GM20000 (cell line): ENCODE data around the gene CELF2.

ENCODE experiments used
- DNase-seq: peaks from one replicate; pipeline ENCODE4 v3.0.0; 2012; ENCODE audit warnings: low spot score
- TF ChIP-seq, protein P1 (sequence below): IDR thresholded peaks from 2 replicates; pipeline ENCODE4 v1.5.1; 2012; ENCODE audit warnings: mild to moderate bottlenecking, control low read depth; ENCODE audit errors: extremely low read depth, missing control alignments

The CELF2 gene

DNA sequence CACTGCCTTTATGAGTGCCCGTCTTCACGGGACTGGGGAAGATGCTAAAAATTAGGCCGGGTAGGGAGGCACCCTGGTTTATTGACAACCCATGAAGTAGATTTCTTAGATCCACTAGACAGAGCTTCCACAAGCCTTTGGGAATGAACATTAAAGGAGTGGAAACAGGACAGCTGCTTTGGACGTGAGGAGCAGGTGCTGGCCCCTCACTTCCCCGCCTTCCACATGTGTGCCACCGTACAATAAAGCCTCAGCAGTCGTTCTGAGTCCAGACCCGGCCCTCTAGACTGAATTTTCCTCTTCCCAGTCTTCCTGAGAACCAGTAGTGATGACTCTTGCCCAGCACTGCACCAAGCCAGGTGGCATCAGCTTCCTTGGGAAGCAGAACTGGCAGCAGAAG is 282.4 kb downstream of the CELF2 start:
- TF ChIP-seq, protein P1, sequence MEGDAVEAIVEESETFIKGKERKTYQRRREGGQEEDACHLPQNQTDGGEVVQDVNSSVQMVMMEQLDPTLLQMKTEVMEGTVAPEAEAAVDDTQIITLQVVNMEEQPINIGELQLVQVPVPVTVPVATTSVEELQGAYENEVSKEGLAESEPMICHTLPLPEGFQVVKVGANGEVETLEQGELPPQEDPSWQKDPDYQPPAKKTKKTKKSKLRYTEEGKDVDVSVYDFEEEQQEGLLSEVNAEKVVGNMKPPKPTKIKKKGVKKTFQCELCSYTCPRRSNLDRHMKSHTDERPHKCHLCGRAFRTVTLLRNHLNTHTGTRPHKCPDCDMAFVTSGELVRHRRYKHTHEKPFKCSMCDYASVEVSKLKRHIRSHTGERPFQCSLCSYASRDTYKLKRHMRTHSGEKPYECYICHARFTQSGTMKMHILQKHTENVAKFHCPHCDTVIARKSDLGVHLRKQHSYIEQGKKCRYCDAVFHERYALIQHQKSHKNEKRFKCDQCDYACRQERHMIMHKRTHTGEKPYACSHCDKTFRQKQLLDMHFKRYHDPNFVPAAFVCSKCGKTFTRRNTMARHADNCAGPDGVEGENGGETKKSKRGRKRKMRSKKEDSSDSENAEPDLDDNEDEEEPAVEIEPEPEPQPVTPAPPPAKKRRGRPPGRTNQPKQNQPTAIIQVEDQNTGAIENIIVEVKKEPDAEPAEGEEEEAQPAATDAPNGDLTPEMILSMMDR = no peak
- DNase-seq = peak; percentile 42

- TF ChIP-seq, protein P1 = no peak
- DNase-seq = no peak
Observed at GRCh38 chr10:11300563-11300962, 282.9 kb downstream of the CELF2 start.

DNA sequence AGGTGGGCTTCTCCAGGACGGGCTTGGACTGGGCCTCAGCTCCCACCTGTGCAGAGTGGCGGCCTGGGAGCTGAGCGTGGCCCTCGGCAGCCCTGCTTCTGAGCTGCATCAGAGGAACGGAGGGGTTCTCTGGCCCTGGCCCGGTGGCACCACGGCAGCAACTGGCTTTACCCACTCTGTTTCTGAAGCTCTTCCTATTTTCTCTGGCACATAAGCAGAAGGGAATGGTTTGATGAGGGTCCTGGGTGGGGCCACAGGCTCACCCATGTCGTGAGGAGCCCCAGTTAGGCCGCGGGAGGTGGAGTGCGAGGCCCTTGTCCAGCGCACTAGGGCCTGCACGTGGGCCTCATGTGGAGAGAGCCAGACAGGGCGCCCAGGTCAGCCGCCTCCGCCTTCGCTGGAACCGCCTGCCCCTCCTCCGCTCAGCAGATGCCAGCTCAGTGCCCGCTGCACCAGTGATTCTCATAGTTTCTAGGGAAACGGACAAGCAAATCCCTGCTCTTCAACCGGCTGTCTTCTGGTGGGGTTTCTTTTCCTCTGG is 284.0 kb downstream of the CELF2 start:
- TF ChIP-seq, protein P1 = no peak
- no peak for DNase-seq

GRCh38 chr10:11302181-11302580 is 284.5 kb downstream of the CELF2 start:
- DNase-seq = no peak
- TF ChIP-seq, protein P1 = no peak

- TF ChIP-seq, protein P1 = no peak
- no peak for DNase-seq
Observed at GRCh38 chr10:11303361-11304170, 285.9 kb downstream of the CELF2 start.

DNA sequence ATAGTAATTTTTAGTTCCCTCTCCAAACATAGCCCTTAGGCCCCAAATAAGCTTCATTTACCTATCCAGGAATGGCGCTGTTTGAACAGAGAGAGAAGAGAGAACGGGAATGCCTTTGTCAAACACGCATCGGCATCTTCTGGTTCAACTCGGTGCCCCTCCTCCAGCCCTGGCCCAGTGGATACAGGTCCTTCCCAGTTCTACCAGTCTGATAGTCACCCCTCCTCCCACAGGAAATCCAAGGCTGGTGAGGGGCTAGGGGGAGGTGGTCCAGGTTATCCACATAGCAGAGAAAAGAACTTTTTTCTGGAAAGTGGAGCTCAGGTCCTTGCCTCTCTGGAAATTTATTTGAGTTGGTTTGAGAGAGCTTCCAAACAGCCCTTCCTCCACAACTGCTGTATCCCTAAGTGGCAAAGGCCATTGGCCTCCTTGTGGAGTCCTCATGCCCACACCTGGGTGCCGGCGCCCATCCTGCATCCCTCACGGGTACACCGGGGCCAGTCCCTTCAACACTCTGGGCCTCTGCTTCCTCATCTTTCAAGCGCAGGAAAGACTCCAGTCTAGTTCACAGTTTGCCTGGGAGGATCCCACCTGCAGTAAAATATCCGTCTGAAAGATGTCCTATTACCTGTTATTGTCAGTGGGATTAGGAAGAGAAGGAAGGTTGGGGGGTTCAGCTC is 287.4 kb downstream of the CELF2 start:
- DNase-seq = no peak
- TF ChIP-seq, protein P1 = no peak
